GM23248 (cell line): ENCODE data around the gene SGSM1.

Experiments used
- EZH2 ChIP-seq: fragments of 200-600 bp; sonication (generic); IDR thresholded peaks from 2 replicates; pipeline ENCODE4 v1.6.1; 2018; ENCODE audit warnings: antibody characterized with exemption, mild to moderate bottlenecking; ENCODE audit not compliant: insufficient read depth, poor library complexity, severe bottlenecking
- EZH2phosphoT487 ChIP-seq: fragments of 200-600 bp; sonication (generic); IDR thresholded peaks from 2 replicates; pipeline ENCODE4 v1.6.1; 2018; ENCODE audit warnings: antibody characterized with exemption, moderate library complexity, mild to moderate bottlenecking, low read depth; ENCODE audit not compliant: insufficient read depth

DNA sequence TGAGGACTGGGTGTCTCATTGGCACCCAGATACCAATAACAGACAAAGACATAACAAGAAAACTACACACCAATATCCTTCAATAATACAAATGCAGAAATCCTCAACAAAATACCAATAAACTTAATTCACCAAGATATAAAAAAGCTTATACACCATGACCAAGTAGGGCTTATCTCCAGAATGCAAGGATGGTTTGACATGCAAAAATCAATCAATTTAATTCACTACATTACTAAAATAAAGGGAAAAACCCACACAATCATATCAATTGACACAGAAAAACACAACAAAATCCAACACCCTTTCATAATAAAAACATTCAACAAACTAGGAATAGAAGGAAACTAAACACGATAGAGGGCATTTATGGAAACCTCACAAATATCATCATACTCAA lies 99.9 kb downstream of the SGSM1 start:
- TF ChIP-seq EZH2 (no peak), EZH2phosphoT487 (no peak)
